HG03139 (cell line): ENCODE results near the gene RPS28.

Experiments
- ATAC-seq: cut with Tn5 transposase; IDR thresholded peaks from one replicate; pipeline ENCODE4 v1.9.1; 2021; ENCODE audit not compliant: unreplicated experiment

Gene RPS28

GRCh38 chr19:8370176-8371010, 49.1 kb downstream of the RPS28 start:
- ATAC-seq: no peak

GRCh38 chr19:8371011-8371804, 49.9 kb downstream of the RPS28 start:
- ATAC-seq: no peak
